GM20431 (cell line): ENCODE measurements around the gene TFDP1.

Experiments
- in situ Hi-C: fragments of 300-500 bp; cut with MseI, MboI; formaldehyde crosslinking; loops from one replicate; pipeline ENCODE4 v1.15.0; 2020; ENCODE audit warnings: low sequenced_read_pairs; ENCODE audit not compliant: unreplicated experiment

The TFDP1 gene

DNA sequence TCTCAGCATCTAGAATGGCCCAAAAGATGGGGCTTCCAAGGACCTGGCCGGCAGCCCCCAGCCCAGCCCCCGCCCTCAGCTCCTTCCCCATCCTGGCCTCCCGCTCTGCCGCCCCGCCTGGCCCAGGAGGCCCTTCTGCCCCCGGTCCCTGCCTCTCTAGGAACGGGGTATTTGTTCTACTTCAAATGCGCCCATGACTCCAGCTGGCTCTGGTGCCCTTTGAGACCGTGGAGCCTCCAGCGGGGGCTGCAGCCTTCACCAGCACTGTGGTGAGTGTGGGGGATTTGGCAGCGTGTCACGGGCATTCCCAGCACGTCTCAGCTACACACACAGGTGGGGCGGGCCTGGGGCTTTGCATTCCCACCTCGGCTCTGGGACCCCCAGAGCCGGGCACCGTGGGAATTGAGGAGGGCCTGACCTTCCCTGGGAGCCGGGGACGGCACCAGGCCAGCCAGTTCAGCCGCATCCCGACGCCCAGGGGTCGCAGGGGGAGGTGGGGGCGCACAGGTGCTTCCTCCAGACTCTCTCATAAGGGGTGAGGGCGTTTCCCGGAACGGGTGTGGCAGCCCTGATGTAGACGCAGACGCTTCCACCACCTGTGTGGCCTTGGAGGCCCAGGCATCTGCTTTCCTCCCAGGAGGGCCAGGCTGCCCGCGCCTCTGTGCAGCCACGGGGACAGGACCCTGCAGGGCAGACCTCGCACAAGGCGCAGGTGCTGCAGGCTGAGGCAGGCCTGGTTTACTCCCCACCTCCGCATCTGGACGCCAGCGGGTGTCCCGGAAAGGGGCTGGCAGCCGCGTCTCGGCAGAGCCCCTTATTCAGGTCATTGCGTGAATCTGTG is 72.5 kb downstream of the TFDP1 start:
- in situ Hi-C loops: no loop called here

GRCh38 chr13:113657851-113658741 is 73.5 kb downstream of the TFDP1 start, which contains the start of gene ATP4B:
ATP4B (minus strand) TSS chr13:113658198; CDS start chr13:113658144, 54 bp downstream.
- in situ Hi-C loops: no loop called here

DNA sequence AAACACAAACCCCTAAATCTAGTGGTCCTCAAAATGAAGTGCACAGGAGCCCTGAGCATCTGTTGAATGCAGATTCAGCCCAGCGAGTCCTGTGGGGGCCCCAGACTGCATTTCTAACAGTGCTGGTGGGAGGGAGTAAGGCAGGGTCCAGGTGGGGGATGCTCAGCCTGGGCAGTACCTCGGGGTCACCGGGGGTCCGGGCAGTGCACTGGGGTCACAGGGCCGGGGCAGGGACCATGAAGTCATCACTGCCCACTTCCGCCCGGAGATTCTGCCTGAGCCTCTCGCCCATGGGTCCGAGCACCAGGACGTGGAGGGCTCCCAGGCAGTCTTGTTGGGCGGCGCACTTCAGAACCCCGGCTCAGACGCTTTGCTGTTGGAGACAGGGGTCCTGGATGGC is 74.3 kb downstream of the TFDP1 start:
- in situ Hi-C loops: no loop called here

DNA sequence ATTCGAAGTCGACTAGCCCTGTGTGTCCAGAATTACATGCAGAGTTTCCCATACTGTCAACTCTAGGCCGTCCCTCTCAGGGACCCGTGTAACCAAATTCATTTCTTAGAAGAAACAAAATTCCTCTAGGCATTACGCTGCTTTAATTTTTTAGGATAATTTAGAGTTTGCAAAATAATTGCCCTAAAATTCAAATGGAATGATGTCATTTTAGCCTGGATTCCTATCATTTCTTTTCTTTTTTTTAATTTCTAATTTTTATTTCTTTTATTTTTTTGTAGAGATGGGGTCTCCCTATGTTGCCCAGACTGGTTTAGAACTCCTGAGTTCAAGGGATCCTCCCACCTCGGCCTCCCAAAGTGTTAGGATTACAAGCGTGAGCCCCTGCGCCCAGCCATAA is 74.8 kb downstream of the TFDP1 start:
- in situ Hi-C loops: no loop called here

DNA sequence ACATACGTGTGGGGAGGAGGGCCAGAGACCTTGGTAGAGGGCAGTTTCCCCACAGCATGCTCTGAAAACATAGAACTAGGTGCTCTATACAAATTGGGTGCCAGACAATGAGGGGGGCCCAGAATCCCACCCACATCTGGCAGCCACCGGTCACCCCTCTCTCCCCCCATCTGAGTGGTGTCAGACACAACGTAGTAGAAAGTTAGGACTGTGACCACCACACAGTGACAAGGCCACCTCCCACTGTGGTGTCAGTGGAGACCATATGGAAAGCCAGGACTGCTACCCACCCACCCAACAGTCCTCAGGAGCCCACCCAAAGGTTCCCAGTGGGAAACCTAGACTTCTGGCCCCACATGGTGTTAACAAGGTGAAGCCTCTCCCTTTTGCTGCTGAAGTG is 75.5 kb downstream of the TFDP1 start:
- in situ Hi-C loops: no loop called here

DNA sequence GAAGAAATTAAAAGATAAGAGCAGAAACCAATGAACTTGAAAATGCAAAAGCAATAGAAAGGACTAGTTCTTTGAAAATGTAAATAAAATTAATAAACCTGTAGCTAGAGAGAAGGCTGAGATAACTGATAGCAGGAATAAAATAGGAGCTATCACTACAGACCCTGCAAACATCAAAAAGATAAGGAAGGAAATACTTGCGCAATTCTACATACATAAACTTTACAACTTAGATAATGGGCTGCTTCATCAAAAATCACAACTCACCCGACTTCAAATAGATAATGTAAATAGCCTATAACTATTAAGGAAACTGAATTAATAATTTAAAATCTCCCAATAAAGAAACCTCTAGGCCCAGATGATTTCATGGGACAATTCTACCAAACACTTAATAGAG is 77.0 kb downstream of the TFDP1 start:
- in situ Hi-C loops: no loop called here

- in situ Hi-C loops: no loop called here
These were observed 79.4 kb downstream of the TFDP1 start for GRCh38 chr13:113663934-113664333.

DNA sequence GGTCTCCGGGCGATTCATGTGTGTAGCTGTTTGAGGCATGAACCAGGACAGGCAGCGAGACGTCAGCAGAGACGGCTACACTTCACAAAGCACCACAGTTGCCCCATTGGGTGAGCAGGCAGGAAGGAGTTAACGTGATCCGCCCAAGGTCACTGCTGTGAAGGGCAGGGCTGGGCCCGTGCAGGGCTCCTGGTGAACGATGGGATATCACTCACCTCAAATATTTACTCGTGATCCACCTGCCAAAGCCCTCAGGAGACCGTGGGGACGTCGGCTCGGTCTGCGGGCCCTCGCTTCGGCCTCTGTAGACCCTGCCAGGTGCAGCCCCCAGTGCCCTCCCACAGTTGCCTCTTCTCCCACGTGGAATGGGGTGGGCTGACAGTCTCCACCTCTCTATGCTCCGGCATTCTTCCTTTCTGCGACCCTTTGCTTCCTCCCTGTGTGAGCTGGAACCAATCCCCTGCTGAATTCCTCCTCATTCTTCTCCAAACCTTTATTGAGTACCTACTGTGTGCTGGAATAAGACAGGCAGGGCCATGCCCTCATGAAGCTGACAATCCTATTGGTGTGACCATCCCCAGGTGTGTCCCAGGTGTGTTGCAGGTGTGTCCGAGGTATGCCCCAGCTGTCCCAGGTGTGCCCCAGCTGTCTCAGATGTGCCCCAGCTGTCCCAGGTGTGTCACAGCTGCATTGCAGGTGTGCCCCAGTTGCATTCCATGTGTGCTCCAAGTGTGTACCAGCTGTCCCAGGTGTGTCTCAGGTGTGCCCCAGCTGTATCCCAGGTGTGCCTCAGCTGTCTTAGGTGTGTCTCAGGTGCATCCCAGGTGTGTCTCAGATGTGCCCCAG is 80.4 kb downstream of the TFDP1 start:
- in situ Hi-C loops: no loop called here

- in situ Hi-C loops: no loop called here
These were observed 81.2 kb downstream of the TFDP1 start for GRCh38 chr13:113665597-113666328.

GRCh38 chr13:113666329-113666670 is 81.7 kb downstream of the TFDP1 start:
- in situ Hi-C loops: no loop called here

DNA sequence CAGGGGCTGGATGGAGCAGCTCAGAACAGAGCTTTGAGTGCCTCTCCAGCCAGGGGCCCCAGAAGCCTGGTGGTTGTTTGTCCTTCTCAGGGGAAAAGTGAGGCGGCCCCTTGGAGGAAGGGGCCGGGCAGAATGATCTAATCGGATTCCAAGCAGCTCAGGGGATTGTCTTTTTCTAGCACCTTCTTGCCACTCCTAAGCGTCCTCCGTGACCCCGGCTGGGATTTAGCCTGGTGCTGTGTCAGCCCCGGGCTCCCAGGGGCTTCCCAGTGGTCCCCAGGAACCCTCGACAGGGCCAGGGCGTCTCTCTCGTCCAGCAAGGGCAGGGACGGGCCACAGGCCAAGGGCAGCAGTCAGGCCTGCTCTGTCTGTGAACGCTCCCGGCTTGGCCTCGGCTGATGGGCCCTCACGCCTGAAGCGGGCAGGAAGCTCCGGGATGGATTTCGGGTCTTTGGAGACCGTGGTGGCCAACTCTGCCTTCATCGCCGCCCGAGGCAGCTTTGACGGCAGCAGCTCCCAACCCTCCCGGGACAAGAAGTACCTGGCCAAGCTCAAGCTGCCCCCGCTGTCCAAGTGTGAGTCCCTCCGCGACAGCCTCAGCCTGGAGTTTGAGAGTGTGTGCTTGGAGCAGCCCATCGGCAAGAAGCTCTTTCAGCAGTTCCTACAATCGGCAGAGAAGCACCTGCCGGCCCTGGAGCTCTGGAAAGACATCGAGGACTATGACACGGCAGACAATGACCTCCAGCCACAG is 82.6 kb downstream of the TFDP1 start, which contains the start of gene GRK1:
Gene GRK1 (plus strand): TSS at position 269 of the 751 bp plus-strand sequence. CDS start 168 bp downstream, at position 437.
- in situ Hi-C loops: no loop called here

DNA sequence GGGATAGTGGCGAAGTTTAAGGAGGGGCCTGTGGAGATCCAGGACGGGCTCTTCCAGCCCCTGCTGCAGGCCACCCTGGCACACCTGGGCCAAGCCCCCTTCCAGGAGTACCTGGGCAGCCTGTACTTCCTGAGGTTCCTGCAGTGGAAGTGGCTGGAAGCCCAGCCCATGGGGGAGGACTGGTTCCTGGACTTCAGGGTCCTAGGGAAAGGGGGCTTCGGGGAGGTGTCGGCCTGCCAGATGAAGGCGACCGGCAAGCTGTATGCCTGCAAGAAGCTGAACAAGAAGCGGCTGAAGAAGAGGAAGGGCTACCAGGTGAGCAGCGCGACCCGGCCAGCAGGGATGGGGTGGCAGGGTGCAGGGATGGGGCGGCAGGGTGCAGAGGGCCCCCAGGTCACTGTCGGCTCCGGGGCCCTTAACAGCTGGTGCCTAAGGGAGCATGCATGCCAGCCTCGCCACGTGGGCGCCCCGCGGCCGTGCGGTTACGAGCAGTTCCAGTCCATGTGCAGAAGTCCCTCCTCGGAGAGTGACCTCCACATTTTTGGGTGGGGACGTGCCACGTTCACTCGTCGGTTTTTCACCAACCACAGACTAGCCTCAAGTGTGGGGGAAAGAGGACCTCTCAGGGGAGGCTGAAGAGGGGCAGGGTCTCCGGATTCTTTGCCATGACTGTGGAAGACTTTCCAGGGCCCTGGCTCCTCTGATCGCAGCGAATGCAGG is 83.4 kb downstream of the TFDP1 start:
- in situ Hi-C loops: no loop called here

DNA sequence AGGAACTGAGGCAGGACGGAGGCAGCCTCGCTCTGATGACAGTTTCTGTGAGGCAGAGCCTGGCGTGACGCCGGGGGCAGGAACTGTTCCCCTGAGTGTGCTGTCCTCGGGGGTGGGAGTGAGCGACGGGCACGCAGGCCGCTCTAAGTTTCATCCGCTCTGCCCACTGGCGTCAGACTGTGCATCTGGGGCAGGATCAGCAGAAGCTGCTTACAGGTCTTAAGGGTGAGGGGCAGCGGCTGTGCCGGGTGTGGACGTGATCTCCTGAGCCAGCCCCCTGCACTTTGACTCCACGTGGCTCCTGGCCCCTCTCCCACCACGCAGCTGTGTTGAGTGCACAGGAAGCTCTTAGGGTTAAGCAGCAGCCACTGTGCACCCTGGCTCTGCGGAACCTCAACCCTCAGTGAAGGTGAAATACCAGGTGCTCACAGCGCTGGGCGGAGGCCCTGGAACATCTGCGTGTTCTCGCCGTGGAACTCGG is 84.0 kb downstream of the TFDP1 start:
- in situ Hi-C loops: no loop called here

DNA sequence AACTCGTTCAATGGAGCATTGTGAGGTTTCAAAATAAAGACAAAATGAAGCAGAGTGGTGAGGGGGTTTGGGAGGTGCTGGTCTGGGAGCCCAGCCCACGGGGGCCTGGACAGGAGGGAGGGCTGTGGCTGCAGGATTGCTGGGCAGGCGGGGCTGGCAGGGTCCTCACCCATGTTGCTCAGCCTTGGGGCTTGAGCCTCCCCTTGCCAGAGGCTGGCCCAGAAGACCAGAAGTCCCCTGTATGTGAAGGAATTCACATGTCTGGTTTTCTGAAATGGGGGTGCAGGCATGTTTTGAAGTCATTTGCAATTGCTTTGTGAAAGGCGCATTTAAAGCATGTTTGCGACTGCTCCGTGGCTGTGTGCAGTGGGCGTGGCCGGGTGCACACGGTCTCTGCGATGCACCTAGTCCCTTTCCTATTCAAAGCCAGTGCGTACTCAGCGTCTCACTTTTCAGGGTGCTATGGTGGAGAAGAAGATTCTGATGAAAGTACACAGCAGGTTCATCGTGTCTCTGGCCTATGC is 84.7 kb downstream of the TFDP1 start:
- in situ Hi-C loops: no loop called here

GRCh38 chr13:113669755-113670341 is 85.3 kb downstream of the TFDP1 start:
- in situ Hi-C loops: no loop called here

DNA sequence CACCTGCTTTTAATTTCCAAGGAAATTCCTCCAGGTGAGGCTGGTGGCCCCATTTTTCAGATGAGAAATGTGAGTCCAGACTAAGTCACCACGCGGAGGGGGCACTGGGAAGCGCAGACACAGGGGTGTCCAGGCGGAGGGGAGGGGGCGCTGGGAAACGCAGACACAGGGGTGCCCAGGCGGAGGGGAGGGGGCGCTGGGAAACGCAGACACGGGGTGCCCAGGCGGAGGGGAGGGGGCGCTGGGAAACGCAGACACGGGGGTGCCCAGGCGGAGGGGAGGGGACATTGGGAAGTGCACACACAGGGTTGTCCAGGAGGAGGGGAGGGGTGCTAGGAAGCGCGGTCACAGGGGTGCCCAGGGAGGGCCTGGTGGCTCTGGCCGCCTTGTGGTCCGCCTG is 86.0 kb downstream of the TFDP1 start:
- in situ Hi-C loops: no loop called here
